ENCODE measurements around the gene MSH5.
"Not testable (repeated sequence)": the region's sequence is repeated elsewhere in the genome, so short reads cannot be mapped to it uniquely, and the experiment has no call there.

Gene MSH5

DNA sequence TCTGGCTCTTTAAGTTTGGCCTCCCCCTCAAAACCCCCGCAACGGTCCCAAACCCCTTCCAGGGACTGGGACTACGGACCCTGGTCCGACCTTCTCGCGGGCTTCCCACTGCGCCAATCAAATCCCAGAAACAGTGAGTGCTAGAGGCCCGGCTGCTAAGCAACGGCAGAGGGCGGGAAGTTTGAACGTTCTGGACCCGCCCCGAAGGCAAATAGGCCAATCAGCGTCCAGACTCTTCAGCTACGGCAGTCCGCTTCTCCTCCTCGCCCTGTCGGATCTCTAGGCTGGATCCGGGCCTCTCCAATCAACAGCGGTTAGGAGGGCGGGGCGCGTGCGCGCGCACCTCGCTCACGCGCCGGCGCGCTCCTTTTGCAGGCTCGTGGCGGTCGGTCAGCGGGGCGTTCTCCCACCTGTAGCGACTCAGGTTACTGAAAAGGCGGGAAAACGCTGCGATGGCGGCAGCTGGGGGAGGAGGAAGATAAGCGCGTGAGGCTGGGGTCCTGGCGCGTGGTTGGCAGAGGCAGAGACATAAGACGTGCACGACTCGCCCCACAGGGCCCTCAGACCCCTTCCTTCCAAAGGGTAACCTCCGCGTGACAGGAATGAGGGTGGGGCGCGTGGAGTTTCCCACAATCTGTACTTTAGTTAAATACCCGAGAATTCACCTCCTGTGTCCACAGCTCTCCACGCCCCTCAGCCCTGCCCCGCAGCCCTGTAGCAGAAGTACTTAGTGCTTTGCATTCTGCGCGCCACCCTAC is at the start of gene MSH5:
Gene MSH5 (plus strand): TSS at position 367 of the 758 bp plus-strand sequence. CDS start 462 bp downstream, outside the sequence.
- DNase-seq (ENCODE audit: low read depth in 2 of 2) = peak; percentile 95

DNA sequence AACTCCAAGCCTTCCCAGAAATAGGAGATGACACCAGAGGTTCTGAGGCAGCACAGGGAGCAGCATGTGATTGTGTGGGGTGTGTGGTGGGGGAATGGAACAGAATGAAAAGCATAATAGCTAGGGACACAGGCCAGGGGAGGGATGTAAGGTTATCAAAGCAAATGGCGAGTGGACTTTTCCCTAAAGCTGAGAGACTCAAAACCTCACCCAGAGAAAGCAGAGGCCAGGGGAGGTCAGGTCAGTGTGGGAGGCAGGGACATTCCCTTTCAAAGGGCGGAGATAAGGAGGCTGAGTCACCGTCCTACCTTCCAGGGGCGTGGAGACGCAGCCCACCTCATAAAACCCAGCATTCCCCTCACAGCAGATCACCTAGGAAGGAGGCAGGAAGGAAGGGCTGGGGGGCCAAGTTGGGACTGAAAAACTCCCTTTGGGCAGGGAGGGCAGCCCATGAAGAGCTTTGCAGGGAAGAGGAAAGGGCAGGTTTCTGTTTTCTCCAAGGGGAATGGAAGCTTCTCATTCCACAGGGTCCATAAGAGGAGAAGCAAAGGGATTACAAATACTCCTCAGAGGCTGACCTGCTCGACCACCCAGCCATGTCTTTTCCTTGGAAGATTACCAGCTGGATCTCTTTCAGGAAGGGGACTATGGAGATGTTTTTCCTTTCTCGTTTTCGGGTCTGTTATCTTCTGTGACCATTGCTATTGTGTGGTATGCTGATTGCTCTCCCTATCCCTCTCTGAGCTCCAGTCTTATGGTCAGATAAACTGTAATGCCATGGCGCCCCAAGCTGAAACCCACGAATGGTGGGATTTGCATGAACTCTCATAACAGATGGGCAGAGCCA is 49.4 kb upstream of the MSH5 start:
- DNase-seq (ENCODE audit: low read depth in 2 of 2) = no peak

GRCh38 chr6:31691078-31691463 is 48.7 kb upstream of the MSH5 start:
- no peak for DNase-seq (ENCODE audit: low read depth in 2 of 2)

GRCh38 chr6:31691564-31692108 is 48.2 kb upstream of the MSH5 start:
- DNase-seq (ENCODE audit: low read depth in 2 of 2) = no peak

DNA sequence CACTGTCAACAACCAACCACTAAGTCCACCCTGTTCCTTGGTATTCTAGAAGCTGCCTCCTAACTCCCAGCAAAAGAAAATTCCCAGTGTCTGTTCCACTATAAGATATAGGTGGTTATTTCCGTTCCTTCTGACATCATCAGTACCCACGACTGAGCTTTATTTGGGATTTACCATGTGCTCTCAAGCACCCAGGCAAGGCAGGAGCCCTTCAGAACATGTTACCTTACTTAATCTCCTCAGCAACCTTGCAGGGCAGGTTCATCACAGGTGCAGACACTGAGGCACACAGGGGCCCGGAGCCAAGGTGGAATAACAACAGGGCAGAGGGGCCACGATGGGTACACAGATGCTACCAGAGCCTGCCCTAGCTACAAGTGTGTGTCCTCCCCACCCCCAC is 47.5 kb upstream of the MSH5 start:
- DNase-seq (ENCODE audit: low read depth in 2 of 2) = no peak

DNA sequence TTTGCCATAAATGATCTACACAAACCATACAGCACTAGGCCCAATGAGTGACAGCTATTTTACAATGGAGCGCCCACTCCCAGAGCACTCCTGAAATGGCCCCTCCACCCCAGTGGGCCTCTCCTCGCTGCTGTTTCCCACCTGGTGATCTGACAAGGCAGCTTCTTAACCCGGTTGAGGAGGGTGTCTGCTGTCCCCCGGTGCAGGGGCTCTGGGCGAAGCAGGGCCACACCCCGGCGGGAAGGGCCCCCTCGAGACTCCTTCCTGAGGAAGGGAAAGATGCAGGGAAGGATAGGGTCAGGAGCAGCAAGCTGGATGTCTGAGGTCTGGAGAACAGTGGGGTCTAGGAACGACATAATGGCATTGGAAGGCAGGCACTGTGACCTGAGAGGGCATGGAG is 46.9 kb upstream of the MSH5 start:
- DNase-seq (ENCODE audit: low read depth in 2 of 2) = no peak

DNA sequence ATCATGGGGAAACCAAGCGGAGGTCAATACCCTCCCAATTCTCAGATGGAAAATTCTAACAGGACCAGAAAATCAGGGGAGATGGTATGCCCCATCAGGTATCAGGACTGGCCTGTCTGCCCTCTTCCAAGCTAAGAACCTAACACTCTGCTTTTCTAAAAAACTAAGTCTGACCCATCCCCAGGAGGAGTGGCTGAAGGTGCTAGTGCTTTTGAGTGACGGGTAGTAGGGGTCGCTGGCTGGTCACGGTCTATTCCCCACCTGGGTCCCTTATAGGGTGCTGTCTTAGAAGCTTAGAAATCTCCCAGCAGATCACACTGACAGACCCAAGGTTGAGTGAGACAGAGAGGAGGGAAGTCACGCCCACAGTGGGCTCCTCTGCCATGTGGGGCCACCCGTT is 46.3 kb upstream of the MSH5 start:
- no peak for DNase-seq (ENCODE audit: low read depth in 2 of 2)

GRCh38 chr6:31697555-31697954 is 42.2 kb upstream of the MSH5 start:
- no peak for DNase-seq (ENCODE audit: low read depth in 2 of 2)

- DNase-seq (ENCODE audit: low read depth in 2 of 2) = no peak
Observed at GRCh38 chr6:31700740-31701401, 38.9 kb upstream of the MSH5 start.

DNA sequence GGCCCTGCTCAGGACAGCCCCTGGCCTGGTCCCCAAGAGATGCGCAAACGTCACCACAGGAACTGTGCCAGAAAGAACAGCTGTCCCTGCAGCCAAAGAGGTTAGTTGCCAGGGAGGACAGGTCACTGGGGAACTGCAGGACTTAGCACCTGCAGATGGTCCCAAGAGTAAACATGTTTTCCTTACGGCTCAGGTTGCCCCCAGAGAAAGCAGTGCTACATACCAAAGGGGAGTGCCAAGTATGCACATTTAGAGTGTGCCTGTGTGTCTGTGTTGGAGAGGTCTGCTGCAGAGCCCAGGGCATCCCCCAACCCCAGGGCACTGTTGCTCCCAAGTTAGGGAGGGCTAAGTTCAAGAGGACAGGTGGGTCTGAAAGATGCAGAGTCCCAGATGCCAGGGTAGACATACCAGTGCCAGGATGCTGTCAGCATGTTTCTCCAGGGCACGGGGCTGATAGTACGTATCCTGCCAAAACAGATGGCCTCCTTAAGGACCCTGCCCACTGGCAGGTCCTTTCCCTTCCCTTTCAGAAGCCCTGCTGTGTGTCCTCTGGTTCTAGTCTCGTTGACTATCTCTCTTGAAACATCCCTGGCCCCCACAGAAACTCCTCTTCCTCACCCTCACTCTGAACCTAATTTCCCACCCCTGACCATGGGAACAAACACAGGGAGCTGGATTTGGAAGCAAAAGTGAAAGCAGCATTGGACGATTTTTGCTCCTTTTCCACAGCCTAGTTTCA is 38.0 kb upstream of the MSH5 start:
- DNase-seq (ENCODE audit: low read depth in 2 of 2) = no peak

GRCh38 chr6:31702405-31702818 is 37.4 kb upstream of the MSH5 start:
- DNase-seq (ENCODE audit: low read depth in 2 of 2) = peak in 1 of 2 donors; percentile 7

DNA sequence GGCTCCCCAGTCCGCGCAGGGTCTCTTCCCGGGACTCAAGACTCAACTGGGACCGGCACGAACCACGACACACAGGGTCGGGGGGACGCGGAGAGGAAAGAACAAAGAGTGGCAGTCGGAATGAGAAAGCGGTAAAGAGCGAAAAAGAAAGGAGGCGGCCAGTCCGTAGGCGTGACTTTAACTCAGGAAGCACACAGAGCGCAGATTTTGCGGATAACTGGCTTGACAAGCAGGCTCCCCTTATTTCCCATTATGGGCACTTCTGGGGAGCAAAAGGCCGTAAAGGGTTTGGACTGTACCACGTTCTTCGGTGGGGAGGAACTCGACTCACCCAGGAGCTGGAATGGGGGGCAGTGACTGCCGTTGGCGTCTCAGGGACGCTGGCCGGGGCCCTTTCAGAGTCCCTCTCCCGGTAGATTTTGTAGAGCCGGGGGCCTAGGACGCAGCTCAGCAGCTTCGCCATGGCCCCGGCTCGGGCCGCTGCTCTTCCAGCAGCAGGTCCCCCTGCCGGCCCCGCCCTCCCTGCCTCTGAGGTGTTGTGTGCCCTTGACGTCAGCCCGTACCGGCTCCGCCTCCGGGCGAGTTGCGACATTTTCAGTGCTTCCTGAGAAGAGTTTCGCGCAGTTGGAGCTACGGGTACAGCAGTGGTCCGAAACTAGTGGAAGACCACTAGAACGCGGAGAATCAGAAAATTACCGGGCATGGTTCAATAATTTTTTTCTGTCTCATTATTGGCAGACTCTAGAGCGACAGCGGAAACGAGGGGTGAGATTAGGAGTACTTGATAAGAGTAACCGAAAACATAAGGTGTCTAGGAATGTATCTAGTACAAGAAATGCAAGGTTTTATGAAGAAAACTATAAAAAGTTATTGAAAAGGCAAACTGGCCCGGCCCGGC is 36.7 kb upstream of the MSH5 start, which contains the start of gene ABHD16A:
Gene ABHD16A (minus strand): TSS at position 506 of the 898 bp plus-strand sequence. CDS start 43 bp downstream, at position 463.
- peak; percentile 94 to 97 for DNase-seq (ENCODE audit: low read depth in 2 of 2)

DNA sequence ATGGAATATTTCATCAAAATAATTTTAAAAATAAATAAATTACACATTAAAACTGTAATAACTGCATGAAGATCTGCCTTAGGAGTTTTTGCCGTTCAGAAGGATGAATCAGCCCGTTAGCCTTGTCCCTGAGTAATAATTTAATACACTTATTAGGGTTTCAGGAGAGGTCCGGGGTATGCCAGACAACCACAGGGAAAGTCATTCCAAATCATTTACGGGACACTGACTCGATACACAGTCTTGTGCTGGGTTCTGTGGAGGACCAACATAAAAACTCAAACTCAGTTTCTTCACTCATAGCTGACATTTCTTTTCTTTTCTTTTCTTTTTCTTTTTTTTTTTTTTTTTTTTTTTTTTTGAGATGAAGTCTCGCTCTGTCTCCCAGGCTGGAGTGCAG is 33.9 kb upstream of the MSH5 start:
- no peak for DNase-seq (ENCODE audit: low read depth in 2 of 2)

DNA sequence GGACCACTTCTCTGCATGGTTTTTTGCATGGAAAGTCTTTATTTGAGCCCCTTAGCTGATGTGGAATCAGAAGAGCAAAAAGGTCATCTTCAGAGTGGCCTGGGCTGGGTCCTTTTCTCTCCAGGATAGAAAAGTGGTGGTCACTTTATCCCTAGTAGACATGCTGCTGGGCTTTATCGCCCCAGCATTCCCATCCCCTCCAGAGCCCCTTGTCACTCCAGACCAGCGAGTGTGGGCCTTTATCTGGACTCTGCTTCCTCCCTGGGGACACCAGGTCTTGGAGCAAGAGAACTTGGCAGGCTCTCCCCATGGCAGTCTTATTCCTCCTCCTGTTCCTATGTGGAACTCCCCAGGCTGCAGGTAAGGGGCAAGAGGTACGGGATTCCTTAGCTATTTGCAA is 33.2 kb upstream of the MSH5 start, which contains the start of gene LY6G6F:
Gene LY6G6F (plus strand): TSS at position 268 of the 400 bp plus-strand sequence. CDS start 41 bp downstream, at position 309.
- DNase-seq (ENCODE audit: low read depth in 2 of 2) = no peak

- DNase-seq (ENCODE audit: low read depth in 2 of 2) = no peak
Observed at GRCh38 chr6:31707701-31708100, 32.1 kb upstream of the MSH5 start.

GRCh38 chr6:31708224-31708623 is 31.6 kb upstream of the MSH5 start:
- DNase-seq (ENCODE audit: low read depth in 2 of 2) = no peak

DNA sequence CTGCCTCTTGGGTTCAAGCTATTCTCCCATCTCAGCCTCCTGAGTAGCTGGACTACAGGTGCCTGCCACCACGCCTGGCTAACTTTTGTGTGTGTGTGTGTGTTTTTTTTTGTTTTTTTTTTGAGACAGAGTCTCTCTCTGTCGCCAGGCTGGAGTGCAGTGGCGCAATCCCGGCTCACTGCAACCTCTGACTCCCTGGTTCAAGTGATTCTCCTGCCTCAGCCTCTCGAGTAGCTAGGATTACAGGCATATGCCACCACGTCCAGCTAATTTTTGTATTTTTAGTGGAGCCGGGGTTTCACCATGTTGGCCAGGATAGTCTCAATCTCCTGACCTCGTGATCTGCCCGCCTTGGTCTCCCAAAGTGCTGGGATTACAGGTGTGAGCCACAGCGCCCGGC is 30.6 kb upstream of the MSH5 start:
- DNase-seq (ENCODE audit: low read depth in 2 of 2) = not testable (repeated sequence)

- no peak for DNase-seq (ENCODE audit: low read depth in 2 of 2)
Observed at GRCh38 chr6:31710523-31711219, 29.1 kb upstream of the MSH5 start.

DNA sequence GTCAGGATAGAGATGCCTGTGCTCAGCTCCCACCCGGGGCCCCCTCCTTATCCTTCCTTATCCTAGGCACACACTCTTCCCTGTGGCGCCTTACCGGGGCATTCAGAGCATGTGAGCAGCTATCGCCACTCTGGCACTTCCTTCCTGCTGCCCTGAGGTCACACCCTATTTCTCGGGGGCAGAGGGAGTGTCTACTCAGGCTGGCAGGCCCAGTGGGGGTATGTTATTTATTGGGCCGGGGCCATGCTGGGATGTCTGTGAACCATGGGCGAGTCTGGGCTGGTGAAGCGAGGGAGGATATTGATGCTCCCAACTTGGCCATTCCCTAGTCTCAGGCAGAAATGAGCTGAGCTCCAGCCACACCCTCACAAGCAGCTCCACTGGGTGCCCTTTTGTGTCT is 28.6 kb upstream of the MSH5 start:
- DNase-seq (ENCODE audit: low read depth in 2 of 2) = no peak

- no peak for DNase-seq (ENCODE audit: low read depth in 2 of 2)
Observed at GRCh38 chr6:31712296-31712695, 27.5 kb upstream of the MSH5 start.

Data from activated CD4-positive, alpha-beta T cell treated with anti-CD3 and anti-CD28 coated beads for 24 hours (primary cell).